ENCODE results near the gene GLT8D1. TPM values are rescaled to one million over a fixed set of nuclear protein-coding genes. Genes with fewer than 3 reads are reported as not detected.
"Not testable (repeated sequence)": the region's sequence is repeated elsewhere in the genome, so short reads cannot be mapped to it uniquely, and the experiment has no call there.

Gene GLT8D1
- total RNA-seq (2014; rRNA removed; shearing (Covaris generic)): 39.7 and 43.9 TPM in 2 replicates

- peaks cover 4% of the 10 kb centered on the region; the same call in 1 of the 2 replicates for H3K4me1 ChIP-seq
- H3K27ac ChIP-seq: peak within 1 kb of the TSS; percentile 57
- H3K27me3 ChIP-seq: no peaks in the 10 kb centered on the region
- peak within 1 kb of the TSS; percentile 93 for H3K4me3 ChIP-seq
- DNase-seq: peak; percentile 80 to 85
- no peaks in the 10 kb centered on the region for H3K9me3 ChIP-seq (replicated peaks)
- H3K36me3 ChIP-seq: peaks cover 11% of the 10 kb centered on the region
Measured at GRCh38 chr3:52705688-52706686, at the start of gene GLT8D1, which contains the start of gene SPCS1. TSS of gene GLT8D1 (minus strand) at chr3:52705791. CDS start at chr3:52700460, 5,331 bp downstream. TSS of gene SPCS1 (plus strand) at chr3:52706106. CDS start at chr3:52706247, 141 bp downstream.

- Histone ChIP-seq H3K9me3 (replicated peaks) (no peaks in the 10 kb centered on the region), H3K36me3 (peaks cover 32% of the 10 kb centered on the region), H3K4me1 (no peaks in the 10 kb centered on the region), H3K27ac (no peak overlapping the region), H3K4me3 (no peak overlapping the region), H3K27me3 (no peaks in the 10 kb centered on the region)
- DNase-seq: no peak
Measured at GRCh38 chr3:52754373-52754772, 48.8 kb upstream of the GLT8D1 start.

DNA sequence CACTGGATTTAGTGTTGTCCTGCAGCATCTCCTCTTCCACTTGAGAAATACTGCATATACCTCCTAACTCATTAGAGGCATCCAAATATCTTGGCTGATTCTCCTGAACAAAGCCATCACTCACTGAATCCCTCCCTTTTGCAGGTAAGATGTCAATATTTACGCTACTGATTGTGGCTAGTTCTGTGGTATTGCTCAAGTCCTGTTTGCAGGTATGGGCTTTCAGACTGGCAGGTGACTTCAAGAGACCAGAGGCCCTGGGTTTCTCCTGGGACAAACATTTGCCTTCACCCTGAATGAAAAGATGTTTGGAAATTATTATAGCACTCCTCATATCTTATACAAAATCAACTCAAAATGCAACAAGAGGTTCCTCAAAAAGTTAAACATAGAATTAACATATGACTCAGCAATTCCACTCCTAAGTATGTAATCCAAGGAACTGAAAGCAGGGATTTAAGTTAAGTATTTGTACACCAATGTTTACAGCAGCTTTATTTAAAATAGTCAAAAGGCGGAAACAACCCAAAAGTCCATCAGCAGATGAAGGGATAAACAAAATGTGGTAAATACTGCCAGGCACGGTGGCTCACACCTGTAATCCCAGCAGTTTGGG is 46.6 kb upstream of the GLT8D1 start:
- no peak overlapping the region for H3K4me3 ChIP-seq
- H3K27ac ChIP-seq: no peak overlapping the region
- H3K27me3 ChIP-seq: no peaks in the 10 kb centered on the region
- no peak for DNase-seq
- H3K9me3 ChIP-seq (replicated peaks): no peaks in the 10 kb centered on the region
- peaks cover 34% of the 10 kb centered on the region for H3K36me3 ChIP-seq
- H3K4me1 ChIP-seq: no peaks in the 10 kb centered on the region

DNA sequence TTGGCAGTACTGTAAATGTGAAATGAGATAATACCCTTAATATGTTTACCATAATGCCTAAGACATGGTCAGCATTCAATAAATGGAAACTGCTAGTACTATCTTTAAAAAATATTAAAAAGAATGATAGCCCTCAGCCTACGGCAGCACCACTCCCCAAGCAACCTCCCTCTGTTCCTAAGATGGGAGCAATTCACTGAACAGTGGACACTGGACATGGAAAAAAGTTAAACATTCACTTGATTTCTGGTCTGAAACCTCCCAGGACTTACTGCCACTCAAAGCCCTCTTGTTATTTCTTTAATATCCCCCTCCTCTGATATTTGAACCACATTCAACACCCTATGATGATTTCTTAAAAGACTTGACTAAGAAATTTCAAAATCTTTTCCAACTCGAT is 38.1 kb upstream of the GLT8D1 start:
- Histone ChIP-seq H3K4me1 (no peaks in the 10 kb centered on the region), H3K4me3 (no peak overlapping the region), H3K27ac (no peak overlapping the region), H3K9me3 (replicated peaks) (no peaks in the 10 kb centered on the region), H3K36me3 (peaks cover 52% of the 10 kb centered on the region), H3K27me3 (no peaks in the 10 kb centered on the region)
- no peak for DNase-seq

DNA sequence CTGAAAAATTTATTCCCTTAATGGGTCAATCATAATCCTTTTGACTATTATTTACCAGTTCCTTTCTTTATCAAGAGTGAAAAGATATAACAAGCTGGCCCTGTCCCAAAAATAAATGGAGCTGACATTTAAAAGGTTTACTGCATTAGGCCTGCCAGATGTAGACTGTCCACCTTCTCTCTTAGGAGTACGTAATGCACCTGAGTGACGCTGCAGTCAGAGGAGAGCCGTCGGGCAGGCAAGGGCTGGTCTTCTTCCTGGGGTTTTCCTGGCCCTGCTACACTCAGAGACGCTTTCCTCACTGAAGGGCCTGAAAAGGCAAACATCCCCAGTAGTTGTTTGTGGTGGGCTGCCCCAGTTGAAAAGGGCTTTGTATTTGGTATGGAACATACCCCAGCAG is 37.6 kb upstream of the GLT8D1 start:
- H3K27me3 ChIP-seq: no peaks in the 10 kb centered on the region
- no peaks in the 10 kb centered on the region for H3K9me3 ChIP-seq (replicated peaks)
- H3K4me1 ChIP-seq: no peaks in the 10 kb centered on the region
- no peak for DNase-seq
- H3K36me3 ChIP-seq: peaks cover 50% of the 10 kb centered on the region
- H3K27ac ChIP-seq: no peak overlapping the region
- no peak overlapping the region for H3K4me3 ChIP-seq

- Histone ChIP-seq H3K27me3 (no peaks in the 10 kb centered on the region), H3K9me3 (replicated peaks) (no peaks in the 10 kb centered on the region), H3K4me1 (no peaks in the 10 kb centered on the region), H3K27ac (no peak overlapping the region), H3K36me3 (peaks cover 49% of the 10 kb centered on the region), H3K4me3 (no peak overlapping the region)
- peak in 1 of 2 experiments; percentile 52 for DNase-seq
Measured at GRCh38 chr3:52742418-52743041, 36.9 kb upstream of the GLT8D1 start.

DNA sequence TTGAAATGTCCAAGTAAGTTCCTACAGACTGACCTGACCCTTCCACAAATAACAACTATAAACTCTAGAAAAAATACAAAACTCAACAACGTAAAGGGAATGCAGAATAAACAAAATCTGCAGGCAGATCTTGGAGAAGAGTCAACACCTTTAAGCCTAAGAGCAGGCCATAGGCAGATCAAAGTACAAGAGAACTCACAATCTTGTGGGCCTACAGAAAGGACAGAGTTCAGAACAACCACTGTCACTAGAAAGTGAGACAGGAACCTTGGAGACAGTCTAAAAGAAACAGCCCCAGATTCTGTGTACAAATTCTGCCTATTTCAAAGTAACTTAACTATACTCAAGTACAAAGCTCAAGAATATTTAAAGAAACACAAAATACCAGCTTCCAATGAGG is 34.1 kb upstream of the GLT8D1 start:
- no peaks in the 10 kb centered on the region for H3K9me3 ChIP-seq (replicated peaks)
- H3K4me3 ChIP-seq: no peak overlapping the region
- no peaks in the 10 kb centered on the region for H3K4me1 ChIP-seq
- no peak for DNase-seq
- H3K27me3 ChIP-seq: no peaks in the 10 kb centered on the region
- peaks cover 48% of the 10 kb centered on the region for H3K36me3 ChIP-seq
- no peak overlapping the region for H3K27ac ChIP-seq

GRCh38 chr3:52733256-52733891 is 27.8 kb upstream of the GLT8D1 start:
- Histone ChIP-seq H3K36me3 (peaks cover 36% of the 10 kb centered on the region), H3K27ac (no peak overlapping the region), H3K9me3 (replicated peaks) (peaks cover 10% of the 10 kb centered on the region), H3K4me3 (no peak overlapping the region), H3K4me1 (no peaks in the 10 kb centered on the region), H3K27me3 (no peaks in the 10 kb centered on the region)
- DNase-seq: no peak

DNA sequence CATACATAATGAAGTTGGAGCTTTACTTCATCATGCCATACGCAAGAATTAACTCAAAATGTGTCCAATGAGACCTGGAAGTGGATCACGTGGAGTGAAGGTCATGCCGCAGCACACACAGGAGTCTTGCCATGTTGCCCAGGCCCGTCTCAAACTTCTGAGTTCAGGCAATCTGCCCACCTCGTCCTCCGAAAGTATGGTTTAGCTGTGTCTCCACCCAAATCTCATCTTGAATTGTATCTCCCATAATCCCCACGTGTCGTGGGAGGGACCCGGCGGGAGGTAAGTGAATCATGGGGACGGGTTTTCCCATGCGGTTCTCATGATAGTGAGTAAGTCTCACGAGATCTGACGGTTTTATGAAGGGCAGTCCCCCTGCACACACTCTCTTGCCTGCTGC is 26.0 kb upstream of the GLT8D1 start:
- DNase-seq: no peak
- Histone ChIP-seq H3K4me1 (no peaks in the 10 kb centered on the region), H3K36me3 (peaks cover 34% of the 10 kb centered on the region), H3K27ac (no peak overlapping the region), H3K4me3 (no peak overlapping the region), H3K9me3 (replicated peaks) (peaks cover 10% of the 10 kb centered on the region), H3K27me3 (no peaks in the 10 kb centered on the region)

DNA sequence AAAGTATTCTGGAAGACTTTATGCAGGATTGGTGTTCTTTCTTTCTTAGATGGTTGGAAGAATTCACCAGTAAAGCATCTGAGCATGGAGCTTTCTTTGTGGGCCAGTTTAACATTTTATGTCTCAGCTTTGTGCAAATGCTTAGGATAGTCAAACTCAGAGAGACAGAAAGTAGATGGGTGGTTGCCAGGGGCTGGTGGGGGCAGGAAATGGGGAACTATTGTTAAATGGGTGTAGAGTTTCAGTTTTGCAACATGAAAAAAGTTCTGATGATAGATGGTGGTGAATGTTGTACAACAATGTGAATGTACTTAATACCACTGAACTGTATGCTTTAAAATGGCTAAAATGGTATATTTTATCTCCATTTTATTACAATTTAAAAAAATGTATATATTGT is 25.1 kb upstream of the GLT8D1 start:
- no peak overlapping the region for H3K27ac ChIP-seq
- H3K27me3 ChIP-seq: no peaks in the 10 kb centered on the region
- H3K9me3 ChIP-seq (replicated peaks): peaks cover 10% of the 10 kb centered on the region
- peaks cover 31% of the 10 kb centered on the region for H3K36me3 ChIP-seq
- no peak for DNase-seq
- H3K4me3 ChIP-seq: no peak overlapping the region
- H3K4me1 ChIP-seq: no peaks in the 10 kb centered on the region

DNA sequence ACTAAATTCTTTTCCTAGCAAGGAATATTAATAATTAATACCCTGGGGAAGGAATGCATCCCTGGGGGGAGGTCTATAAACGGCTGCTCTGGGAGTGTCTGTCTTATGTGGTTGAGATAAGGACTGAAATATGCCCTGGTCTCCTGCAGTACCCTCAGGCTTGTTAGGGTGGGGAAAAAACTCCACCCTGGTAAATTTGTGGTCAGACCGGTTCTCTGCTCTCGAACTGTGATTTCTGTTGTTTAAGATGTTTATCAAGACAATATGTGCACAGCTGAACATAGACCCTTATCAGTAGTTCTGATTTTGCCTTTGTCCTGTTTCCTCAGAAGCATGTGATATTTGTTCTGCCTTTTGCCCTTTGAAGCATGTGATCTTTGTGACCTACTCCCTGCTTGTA is 23.2 kb upstream of the GLT8D1 start:
- H3K4me1 ChIP-seq, H3K4me3 ChIP-seq, H3K27ac ChIP-seq, H3K27me3 ChIP-seq, DNase-seq: not testable (repeated sequence)
- H3K9me3 ChIP-seq (replicated peaks): peaks cover 10% of the 10 kb centered on the region
- H3K36me3 ChIP-seq: peaks cover 16% of the 10 kb centered on the region

DNA sequence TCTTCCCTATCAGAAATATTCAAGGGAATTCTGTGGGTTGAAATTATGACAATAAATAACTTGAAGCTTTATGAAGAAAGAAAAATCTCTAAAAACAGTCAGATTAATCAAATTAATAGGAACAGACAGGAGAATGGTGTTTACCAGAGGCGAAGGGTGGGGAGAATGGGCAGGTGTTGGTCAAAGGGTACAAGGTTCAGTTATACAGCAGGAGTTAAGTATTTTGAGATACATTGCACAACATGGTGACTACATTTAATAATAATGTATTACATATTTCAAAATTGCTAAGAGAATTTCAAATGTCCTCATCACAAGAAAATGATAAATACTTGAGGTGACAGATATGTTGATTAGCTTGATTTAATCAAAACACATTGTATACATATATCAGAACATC is 18.9 kb upstream of the GLT8D1 start:
- no peak for DNase-seq
- no peak overlapping the region for H3K27ac ChIP-seq
- H3K27me3 ChIP-seq: no peaks in the 10 kb centered on the region
- H3K9me3 ChIP-seq (replicated peaks): peaks cover 3% of the 10 kb centered on the region; the same call in 1 of the 2 replicates
- no peak overlapping the region for H3K4me3 ChIP-seq
- no peaks in the 10 kb centered on the region for H3K4me1 ChIP-seq
- no peaks in the 10 kb centered on the region for H3K36me3 ChIP-seq

- Histone ChIP-seq H3K4me3 (no peak overlapping the region), H3K36me3 (peaks cover 4% of the 10 kb centered on the region; the same call in 1 of the 2 replicates), H3K27me3 (no peaks in the 10 kb centered on the region), H3K4me1 (no peaks in the 10 kb centered on the region), H3K9me3 (replicated peaks) (peaks cover 1% of the 10 kb centered on the region; the same call in 1 of the 2 replicates), H3K27ac (no peak overlapping the region)
- DNase-seq: no peak
Measured at GRCh38 chr3:52723935-52724334, 18.3 kb upstream of the GLT8D1 start.

DNA sequence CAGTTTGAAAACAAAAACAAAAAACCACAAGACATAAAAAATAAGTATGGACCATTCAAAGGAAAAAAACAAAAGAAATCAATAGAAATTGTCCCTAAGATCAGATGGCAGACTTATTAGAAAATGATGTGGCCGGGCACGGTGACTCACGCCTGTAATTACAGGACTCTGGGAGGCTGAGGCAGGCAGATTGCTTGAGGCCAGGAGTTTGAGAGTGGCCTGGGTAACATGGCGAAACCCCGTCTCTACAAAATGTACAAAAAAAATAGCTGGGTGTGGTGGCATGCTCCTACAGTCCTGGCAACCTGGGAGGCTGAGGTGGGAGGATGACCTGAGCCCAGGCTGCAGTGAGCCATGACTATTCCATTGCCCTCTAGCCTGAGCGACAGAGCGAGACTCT is 16.9 kb upstream of the GLT8D1 start:
- Histone ChIP-seq H3K9me3 (replicated peaks) (no peaks in the 10 kb centered on the region), H3K36me3 (peaks cover 9% of the 10 kb centered on the region; the same call in 1 of the 2 replicates), H3K27me3 (no peaks in the 10 kb centered on the region), H3K4me1 (no peaks in the 10 kb centered on the region), H3K4me3 (no peak overlapping the region), H3K27ac (no peak overlapping the region)
- no peak for DNase-seq
